Jurkat, Clone E6-1 (cell line): Measurements from ENCODE around the gene ARHGAP18.
A peak's percentile ranks its signal among the peaks of the same experiment; 100 is the strongest.

ENCODE experiments used
- DNase-seq: peaks from one replicate; pipeline ENCODE4 v3.0.0-alpha.2; 2011; ENCODE audit warnings: low read depth, low spot score
- H3K4me3 ChIP-seq: 2 replicates; pipeline ENCODE4 v1.5.1; 2011; ENCODE audit warnings: mild to moderate bottlenecking, low read length, control low read depth, moderate library complexity

Gene ARHGAP18

DNA sequence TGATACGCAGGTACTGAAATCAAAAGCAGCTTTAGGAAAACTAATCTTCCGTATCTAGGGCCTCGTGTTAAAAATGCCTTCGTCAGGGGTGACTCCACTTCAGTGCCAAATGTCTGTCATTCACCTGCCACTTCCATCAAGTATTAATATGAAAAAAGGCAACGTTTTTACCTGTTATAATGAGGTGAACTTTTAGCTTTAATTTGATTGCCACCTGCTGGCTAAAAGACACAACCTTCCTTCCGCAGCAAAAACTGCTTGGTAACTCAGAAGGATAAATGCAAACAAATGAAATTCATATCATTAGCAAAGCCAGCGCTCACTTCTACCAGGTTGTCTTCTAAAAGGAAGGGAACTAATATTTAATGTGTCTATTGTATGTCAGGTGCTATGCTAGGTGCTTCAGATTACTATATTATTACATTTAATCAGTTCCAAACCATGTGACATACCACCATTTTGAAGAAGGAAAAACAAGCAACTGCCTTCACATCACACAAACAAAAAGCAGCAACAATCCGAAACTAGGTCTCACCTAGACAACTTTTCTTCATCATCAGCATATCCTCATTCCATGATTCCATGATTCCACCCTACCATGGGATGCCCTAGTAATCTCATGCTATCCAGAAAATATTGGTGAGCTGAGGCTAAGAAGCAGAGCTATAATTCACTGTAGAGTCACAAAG lies 20.6 kb upstream of the ARHGAP18 start:
- H3K4me3 ChIP-seq: no peak overlapping the region
- DNase-seq: peak; percentile 50

DNA sequence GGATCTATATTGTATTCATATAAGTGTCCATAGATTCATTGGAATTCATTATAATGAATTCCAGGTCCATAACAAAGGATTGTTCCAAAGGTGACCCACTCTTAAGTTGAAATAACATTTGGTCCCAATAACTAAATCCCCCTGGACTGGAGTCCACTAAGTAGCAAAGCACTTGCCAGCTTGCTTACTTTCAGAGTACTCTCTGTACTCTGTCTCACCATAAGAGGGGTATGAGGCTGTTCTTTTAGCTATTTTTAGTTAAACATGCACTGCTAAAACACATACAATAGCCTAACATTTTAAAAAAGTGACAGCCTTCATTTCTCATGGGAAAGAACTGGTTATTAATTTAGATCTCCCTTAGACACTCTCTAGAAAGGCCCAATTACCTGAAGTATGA lies 16.7 kb upstream of the ARHGAP18 start:
- no peak overlapping the region for H3K4me3 ChIP-seq
- no peak for DNase-seq

DNA sequence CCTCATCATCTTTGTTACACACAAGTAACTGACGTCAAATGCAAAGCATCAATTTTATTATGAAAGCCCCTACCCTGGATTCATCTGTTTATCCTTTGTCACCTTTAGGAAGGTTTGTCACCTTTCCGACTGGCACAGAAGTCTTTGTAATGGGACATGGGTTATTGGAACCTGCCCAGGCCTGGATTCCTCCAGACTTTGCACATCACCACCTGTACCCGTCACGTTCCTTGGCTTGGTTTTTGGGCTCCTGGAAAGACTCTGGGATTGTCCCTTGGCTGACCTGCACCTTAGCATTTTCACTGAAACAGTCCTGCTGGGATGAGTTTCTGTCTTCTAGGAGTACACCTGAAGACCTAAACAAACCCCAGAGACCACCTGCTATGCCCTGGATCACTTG lies 15.4 kb upstream of the ARHGAP18 start:
- no peak for DNase-seq
- no peak overlapping the region for H3K4me3 ChIP-seq

DNA sequence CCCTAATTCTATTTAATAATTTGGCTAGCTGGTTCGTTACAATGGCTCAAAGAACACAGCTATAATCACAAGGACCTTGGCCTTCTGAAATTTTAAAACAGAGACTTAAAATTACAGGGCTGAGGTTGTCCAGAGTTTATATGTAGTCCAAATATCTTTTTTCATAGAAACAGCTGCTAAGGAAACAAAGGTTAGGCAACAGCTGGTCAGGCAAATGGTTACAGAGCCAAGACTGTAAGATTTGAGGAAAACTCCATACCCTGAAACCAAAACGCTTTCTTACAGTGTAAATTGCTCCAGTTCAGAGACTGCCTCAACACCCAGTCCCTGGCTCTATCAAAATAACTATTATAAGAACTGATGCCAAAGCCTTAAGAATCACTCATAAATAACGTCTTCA lies 9.7 kb upstream of the ARHGAP18 start:
- no peak overlapping the region for H3K4me3 ChIP-seq

DNA sequence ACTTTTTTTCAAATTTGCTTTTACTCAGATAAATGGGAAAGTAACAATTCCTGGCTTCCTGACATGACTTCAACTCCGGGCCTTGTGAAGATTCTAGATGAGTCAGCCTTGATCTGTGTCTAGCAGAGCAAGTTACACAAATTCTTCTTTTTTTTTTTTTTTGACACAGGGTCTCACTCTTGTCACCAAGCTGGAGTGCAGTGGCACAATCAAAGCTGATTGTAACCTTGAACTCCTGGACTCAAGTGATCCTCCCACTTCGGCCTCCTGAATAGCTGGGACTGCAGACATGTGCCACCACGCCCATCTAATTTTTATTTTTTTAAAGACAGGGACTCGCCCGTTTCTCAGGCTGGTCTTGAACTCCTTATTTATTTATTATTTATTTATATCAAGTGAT lies 7.3 kb upstream of the ARHGAP18 start:
- no peak overlapping the region for H3K4me3 ChIP-seq
- DNase-seq: no peak

More for the DNA sequence above, 9.7 kb upstream of the ARHGAP18 start:
- DNase-seq: no peak

DNA sequence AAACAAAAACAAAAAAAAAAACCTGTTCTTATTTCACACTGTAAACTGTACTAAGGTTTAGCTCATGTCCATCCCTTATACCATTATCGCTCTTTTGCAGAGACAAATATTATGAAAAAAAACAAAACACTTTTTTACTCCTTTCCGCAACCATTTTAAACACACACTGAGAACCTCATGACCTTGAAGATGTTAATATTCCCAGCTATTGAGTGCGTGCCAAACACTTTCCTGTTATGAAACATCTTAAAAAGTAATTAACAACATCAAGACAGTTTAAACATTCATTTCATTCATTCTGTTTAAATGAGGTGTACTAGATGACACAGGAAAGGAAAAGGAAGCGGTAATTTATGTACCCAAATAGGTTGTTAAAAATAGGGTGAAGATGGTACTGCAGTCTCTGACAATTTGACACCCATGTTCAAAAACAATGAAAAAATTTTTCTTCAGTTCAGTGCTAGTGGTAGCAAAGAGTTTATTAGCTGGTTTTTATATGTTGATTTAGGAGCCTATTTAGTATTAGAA lies 3.9 kb upstream of the ARHGAP18 start:
- no peak for DNase-seq
- H3K4me3 ChIP-seq: no peak overlapping the region

DNA sequence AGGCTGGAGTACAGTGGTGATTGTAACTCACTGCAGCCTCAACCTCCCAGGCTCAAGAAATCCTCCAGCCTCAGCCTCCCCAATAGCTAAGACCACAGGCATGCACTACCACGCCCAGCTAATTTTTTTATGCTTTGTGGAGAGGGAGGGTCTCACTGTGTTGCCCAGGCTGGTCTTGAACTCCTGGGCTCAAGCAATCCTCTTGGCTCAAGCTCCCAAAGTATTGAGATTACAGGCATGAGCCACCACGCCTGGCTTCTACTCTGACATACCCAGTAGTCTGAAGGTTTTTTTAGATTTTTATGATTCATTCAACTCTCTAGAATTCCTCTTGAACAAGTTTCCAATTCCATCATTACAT lies 1.3 kb upstream of the ARHGAP18 start:
- no peak overlapping the region for H3K4me3 ChIP-seq
- DNase-seq: no peak

DNA sequence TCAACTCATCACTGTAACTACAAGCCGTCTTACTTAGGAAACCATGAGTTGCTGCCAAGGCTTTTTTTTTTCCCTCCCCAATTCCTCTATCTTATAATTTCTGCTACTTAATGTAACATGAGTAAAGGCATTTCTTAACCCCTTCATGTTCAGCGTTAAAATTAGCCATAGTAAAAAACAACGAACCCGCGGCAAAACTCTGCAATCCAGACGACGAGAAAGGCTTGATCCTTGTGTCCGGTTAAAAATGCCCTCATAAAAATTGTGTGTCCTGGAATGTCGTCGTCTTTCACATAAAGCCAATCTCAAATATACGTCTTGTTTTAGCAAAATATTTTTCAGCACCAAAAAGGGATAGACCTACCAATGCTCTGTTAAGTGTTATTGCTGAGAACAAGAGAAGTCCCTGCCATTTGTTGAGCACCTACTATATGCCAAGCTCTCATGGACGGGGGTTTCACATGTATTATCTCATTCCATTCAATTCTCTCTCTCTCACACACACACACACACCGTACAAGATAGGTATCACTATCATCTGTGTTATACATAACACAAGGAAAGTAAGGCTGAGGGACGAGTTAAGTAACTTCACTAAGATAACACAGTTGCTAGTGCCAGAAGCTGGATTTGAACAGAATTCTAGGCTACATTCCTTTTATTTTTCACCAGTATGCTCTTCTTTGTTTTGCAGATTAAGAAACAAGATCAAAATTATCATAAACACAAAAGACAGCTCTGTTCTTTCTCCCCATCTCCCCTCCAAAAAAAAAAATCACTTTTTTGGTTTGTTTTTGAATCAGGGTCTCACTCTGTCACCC lies 683 bp upstream of the ARHGAP18 start:
- no peak for DNase-seq
- H3K4me3 ChIP-seq: no peak overlapping the region

DNA sequence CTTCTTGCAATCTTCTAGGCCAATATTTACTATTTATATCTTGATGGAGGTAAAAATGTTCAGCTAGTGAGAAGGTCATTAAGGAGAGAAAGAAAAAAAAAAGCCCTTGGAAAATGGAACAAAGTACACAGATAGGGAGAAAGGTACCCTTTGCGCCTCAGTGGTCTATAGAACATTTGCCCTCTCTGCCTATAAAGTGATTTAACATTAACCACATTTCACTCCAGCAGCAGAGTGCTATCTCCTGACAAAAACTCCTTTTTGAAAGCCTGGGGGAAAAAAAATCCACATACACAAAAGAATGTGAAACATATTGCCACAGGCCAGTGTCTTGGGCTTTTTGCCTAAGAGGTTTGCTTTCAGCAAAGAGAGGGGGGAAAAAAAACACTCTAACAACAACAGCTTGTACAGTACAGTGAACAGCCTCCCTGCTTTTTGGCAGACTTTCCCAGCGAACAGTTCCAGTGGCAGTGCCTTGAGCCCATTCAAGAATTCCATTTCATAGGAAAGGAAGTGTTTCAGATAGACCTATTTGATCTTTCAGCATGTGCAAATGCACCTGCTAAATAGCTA lies 695 bp downstream of the ARHGAP18 start:
- DNase-seq: no peak
- no peak overlapping the region for H3K4me3 ChIP-seq

DNA sequence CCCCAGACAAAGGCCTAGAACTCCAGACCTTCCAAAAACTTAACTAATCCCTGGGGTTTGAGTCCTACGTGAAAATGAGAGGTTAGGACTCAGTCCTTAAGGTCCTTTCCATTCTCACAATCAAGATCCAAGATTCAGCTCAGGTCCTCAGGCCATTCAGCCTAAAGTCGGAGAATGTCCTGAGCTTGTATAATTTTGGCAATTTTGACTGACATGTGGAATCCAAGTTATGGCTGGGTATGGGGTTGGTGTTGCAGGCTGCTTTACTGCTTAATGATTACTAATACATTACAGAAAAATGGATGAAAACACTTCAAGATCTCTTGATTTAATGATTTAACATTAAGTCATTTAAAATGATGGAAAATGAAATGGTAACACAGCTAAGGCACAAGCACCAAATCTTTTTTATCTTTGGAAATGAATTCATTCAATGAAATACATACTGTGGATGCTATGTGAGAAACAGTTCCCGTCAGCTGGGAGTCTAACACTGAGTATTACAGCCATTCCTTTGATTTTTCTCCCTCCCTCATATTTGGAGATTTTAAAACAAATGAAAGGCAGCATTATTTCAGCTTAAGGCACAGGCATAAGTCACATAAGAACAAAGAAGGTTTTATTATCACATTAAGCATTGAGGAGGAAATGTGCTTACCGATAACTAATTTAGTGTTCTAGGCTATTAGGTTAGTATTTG lies 1.3 kb downstream of the ARHGAP18 start:
- no peak overlapping the region for H3K4me3 ChIP-seq
- no peak for DNase-seq

DNA sequence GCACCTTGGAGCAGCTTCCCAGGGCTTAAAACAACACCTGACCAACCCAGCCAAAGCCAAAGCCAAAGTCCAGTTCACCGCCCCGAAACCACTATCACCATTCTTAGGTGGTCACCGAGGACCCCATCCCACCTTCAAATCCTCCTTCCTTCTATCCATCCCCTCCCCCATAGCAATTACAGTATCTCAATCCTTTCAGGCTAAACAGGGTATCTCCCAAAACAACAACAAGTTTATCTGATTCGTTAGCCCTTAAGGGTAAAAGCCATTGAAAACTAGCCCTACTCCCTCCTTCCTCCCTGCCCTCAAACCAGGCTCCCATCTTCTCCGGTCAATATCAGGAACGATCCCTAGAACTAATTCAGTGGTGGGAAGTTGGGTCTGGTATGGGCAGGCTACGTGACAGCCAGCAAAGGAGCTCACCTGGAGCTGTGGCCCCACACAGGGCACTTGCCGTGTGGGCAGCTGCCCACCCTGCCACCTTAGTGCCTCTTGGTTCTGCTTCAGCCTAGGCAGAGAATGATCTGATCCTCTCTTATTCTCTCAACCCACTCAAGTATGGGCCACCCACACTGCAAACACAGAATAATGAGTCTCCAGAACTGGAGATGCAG lies 2.0 kb downstream of the ARHGAP18 start:
- no peak overlapping the region for H3K4me3 ChIP-seq
- no peak for DNase-seq

DNA sequence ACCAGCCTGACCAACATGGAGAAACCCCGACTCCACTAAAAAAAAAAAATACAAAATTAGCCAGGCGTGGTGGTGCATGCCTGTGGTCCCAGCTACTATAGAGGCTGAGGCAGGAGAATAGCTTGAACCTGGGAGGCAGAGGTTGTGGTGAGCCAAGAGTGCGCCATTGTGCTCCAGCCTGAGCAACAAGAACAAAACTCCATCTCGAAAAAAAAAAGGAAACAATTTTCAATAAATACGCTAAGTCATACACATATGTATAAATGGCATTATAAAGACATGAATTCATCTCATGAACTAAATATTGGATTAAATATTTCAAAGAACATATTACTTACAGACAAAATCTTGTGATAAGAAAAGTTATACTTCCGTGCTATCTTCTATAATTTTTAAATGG lies 2.9 kb downstream of the ARHGAP18 start:
- DNase-seq: no peak
- no peak overlapping the region for H3K4me3 ChIP-seq

DNA sequence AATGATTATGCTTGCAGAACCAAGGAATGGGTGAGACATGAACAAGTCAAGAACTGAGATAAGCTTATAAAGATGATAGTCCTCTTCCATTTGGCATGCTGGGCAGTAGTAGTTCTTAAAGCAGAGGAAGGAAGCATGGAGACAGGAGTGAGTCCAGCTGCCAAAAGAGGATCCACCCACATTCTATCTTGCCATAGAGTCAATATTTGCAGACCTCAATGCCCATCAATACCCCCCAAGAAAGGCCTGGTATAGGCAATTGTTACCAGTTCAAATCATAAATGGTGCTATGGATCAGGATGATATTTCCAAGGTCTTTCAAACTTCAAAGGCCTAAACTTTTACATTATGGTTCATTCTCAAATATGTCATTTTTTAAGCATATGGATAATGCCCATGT lies 4.8 kb downstream of the ARHGAP18 start:
- DNase-seq: no peak
- H3K4me3 ChIP-seq: no peak overlapping the region

DNA sequence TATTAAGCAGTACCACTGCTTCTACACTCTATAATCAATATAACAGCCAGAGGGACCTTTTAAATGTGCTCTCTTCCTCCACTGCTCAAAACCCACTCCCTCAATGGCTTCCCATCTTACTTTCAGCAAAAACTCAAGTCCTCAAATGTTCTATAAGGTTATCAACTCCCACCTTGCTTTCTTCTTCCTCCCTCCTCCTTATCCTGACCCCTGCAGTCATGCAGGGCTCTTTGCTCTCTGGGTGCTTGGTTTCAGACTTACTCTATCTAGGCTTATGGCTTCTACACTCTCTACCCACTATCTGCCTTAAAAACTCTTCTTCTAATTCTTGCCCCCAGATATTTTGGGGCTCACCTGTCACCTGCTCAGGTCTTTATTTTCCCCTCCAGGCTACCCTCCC lies 5.3 kb downstream of the ARHGAP18 start:
- no peak for DNase-seq
- H3K4me3 ChIP-seq: no peak overlapping the region

DNA sequence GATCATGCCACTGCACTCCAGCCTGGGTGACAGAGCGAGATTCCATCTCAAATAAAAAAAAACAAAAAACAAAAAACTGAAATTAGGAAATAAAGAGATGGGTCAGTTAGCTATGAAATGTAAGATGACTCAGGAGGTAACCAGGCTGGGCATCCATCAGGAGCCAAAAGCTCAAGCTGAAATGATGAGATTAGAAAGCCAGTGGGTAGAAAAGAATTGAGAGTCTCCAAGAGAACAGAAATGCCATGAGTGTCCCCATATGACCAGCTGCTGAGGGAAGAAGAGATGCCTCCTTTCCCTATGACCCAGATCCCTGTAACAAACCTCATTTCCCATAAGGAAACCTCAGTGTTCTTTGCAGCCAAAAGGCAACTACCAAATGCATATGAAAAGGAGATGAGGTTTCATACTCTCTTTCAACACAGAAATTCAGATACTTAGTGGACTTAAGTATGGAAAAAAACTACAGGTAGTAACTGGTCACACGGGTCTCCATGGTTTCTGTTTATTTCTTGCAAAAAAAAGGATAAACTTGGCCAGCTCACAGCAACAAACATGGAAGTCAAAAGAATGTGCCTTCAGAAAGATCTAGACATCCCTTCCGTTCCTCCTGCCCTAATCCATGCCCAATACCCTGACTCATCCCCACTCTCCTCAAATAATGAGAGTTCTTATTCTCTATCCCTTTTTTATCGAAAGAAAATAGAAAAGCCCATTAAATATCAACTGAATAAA lies 8.1 kb downstream of the ARHGAP18 start:
- no peak for DNase-seq
- H3K4me3 ChIP-seq: no peak overlapping the region

DNA sequence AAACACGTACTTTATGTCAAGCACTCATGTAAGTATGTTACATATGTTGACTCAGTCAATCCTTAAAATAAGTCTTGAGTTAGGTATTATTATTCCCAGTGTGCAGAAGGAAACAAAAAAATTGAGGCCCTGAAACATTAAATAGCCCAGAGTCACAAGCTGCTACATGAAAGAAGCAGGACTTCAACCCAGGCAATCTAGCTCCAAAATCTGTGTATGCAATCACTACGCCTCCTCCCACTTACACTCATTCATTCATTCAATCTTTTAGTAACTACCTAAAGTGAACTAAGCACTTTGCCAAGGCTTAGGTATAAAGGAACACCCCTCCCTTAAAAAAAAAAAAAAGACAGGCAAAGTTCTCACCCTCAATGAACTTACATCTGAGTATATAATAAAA lies 9.3 kb downstream of the ARHGAP18 start:
- DNase-seq: no peak
- H3K4me3 ChIP-seq: no peak overlapping the region

DNA sequence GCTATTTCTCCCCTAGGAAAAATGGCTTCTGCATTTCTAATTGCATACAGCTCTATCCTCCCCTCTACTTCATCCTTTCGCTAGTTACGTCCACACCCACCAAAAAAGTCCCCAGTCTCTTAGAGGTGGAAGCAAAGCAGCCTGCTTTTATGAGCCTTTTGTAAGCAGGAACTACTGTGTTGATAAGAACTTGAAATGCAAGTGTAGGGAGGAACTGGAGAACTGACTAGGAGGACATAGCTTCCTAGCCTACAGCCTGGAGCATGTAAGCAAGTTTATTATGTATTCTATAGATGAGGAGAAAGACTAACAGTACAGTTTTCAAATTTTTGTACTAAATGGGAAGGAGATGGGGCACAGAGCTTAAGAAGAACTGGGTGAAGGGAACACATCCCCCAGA lies 10.3 kb downstream of the ARHGAP18 start:
- no peak overlapping the region for H3K4me3 ChIP-seq
- no peak for DNase-seq

DNA sequence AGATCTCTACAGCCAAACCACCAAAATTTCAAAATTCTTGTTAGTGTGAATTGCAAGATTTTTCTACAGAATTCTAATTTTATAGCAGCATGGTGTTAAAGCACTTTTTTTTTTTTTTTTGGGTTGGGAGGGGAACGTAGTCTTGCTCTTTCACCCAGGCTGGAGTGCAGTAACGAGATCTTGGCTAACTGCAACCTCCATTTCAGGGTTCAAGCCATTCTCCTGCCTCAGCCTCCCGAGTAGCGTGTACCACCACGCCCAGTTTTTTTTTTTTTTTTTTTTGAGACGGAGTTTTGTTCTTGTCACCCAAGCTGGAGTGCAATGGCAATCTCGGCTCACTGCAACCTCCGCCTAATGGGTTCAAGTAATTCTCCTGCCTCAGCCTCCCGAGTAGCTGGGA lies 11.5 kb downstream of the ARHGAP18 start:
- no peak overlapping the region for H3K4me3 ChIP-seq
- DNase-seq: no peak

DNA sequence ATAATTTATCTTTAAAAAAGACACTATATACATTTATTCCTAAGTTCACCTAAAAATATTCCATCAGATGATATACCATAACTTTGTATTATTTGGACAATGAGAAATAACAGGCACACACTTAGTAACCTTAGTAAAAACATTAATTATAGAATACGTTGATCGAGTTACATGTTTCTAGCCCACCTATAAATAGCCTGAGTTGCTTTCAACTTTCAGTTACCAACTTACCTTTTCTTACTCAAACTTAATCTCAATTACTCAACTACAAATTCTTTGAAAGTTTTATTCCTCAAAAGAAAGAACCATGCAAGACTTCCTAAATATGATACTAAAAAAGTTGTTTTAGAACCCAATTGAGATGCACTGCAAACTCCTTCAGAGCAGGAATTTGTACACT lies 12.2 kb downstream of the ARHGAP18 start:
- no peak overlapping the region for H3K4me3 ChIP-seq
- no peak for DNase-seq
